A673 (cell line): ENCODE results near the gene PIAS4.

Experiments used
- CTCF ChIP-seq: fragments of 300-800, 200-600 bp; sonication (generic); conservative IDR thresholded peaks from 2 replicates; pipeline ENCODE4 v1.5.1; 2017; ENCODE audit warnings: low read depth, mild to moderate bottlenecking, antibody characterized with exemption, low read length, moderate library complexity, mixed read lengths
- EZH2 ChIP-seq: fragments of 200-600 bp; sonication (generic); IDR thresholded peaks from 2 replicates; pipeline ENCODE4 v1.6.1; 2017; ENCODE audit warnings: borderline replicate concordance, low read depth, mild to moderate bottlenecking, mixed read lengths, antibody characterized with exemption, low read length; ENCODE audit not compliant: poor library complexity, severe bottlenecking

GRCh38 chr19:4032436-4032835 lies 24.9 kb downstream of the PIAS4 start:
- no peak for TF ChIP-seq CTCF
- no peak for TF ChIP-seq EZH2
